ENCODE results near the gene ITPKC. TPM values are rescaled to one million over a fixed set of nuclear protein-coding genes. Genes with fewer than 3 reads are reported as not detected.

Gene ITPKC
- polyA plus RNA-seq, 1 of the 3 experiments (the other 2 are of a cell fraction) = 6.3 TPM

GRCh38 chr19:40683437-40683836 is 33.5 kb upstream of the ITPKC start:
- no peak for DNase-seq
- Histone ChIP-seq H3K9ac (no peak overlapping the region), H3K4me1 (ENCODE audit: control insufficient read depth in 1 of 2, insufficient read depth in 2 of 2, low read depth in 1 of 2, low read length in 1 of 2) (peaks cover 0 to 8% of the 10 kb centered on the region in 2 experiments; a peak in 1 of 4 replicates), H3K9me3 (no peaks in the 10 kb centered on the region), H3K4me2 (no peak overlapping the region), H3K4me3 (ENCODE audit: low read depth in 2 of 2, low read length in 1 of 2) (no peak overlapping the region), H3K36me3 (replicated peaks in 1 of 2; ENCODE audit: control insufficient read depth in 1 of 2, insufficient read depth in 2 of 2, low read length in 1 of 2) (peaks cover 27 to 43% of the 10 kb centered on the region in 2 experiments), H3F3A (replicated peaks; ENCODE audit: insufficient read depth) (no peaks in the 10 kb centered on the region), H3K27ac (ENCODE audit: low read depth in 2 of 2, low read length in 1 of 2) (no peak overlapping the region), H3K9me2 (no peaks in the 10 kb centered on the region), H4K20me1 (ENCODE audit: insufficient read depth) (peaks cover 16% of the 10 kb centered on the region), H3K27me3 (ENCODE audit: insufficient read depth) (no peaks in the 10 kb centered on the region), H3K79me2 (ENCODE audit: insufficient read depth) (peaks cover 17% of the 10 kb centered on the region), H2AFZ (ENCODE audit: low read depth) (no peak overlapping the region)
- CTCF ChIA-PET = interaction anchor here (1.5 to 2.5 kb wide), 2 partner anchors 20 to 121 kb away, joined by 3 to 14 read pairs; no protein-coding TSS in a partner anchor
- POLR2A ChIA-PET = no interaction called here
- TF ChIP-seq GABPA (IDR thresholded peaks at IDR 0.05; ENCODE audit: low read depth) = no peak
- no peak for TF ChIP-seq RAD21 (IDR thresholded peaks at IDR 0.05; ENCODE audit: low read length)
- TF ChIP-seq EZH2phosphoT487 (IDR thresholded peaks at IDR 0.05; ENCODE audit: borderline replicate concordance, low read depth) = no peak
- no peak for TF ChIP-seq SIN3A (IDR thresholded peaks at IDR 0.05; ENCODE audit: borderline replicate concordance, low read depth, low read length)
- TF ChIP-seq YY1 (IDR thresholded peaks at IDR 0.05; ENCODE audit: low read depth) = no peak
- TF ChIP-seq NFIC (IDR thresholded peaks at IDR 0.05; ENCODE audit: borderline replicate concordance) = no peak
- TF ChIP-seq ZBTB33 (IDR thresholded peaks at IDR 0.05; ENCODE audit: borderline replicate concordance, low read depth) = no peak
- no peak for TF ChIP-seq GATA2 (CRISPR knock-in tag; IDR thresholded peaks at IDR 0.05)
- no peak for TF ChIP-seq NRF1 (IDR thresholded peaks at IDR 0.05; ENCODE audit: low read depth, low read length)
- TF ChIP-seq REST (IDR thresholded peaks at IDR 0.05; ENCODE audit: low read depth, low read length) = no peak
- TF ChIP-seq TEAD4 (IDR thresholded peaks at IDR 0.05; ENCODE audit: borderline replicate concordance, insufficient read depth) = no peak
- 96% methylated on average over 9 of the region's 9 CpGs for WGBS (ENCODE audit: low lambda C conversion rate)

- Histone ChIP-seq H3F3A (replicated peaks; ENCODE audit: insufficient read depth) (no peaks in the 10 kb centered on the region), H4K20me1 (ENCODE audit: insufficient read depth) (peaks cover 25% of the 10 kb centered on the region), H3K27ac (ENCODE audit: low read depth in 2 of 2, low read length in 1 of 2) (no peak overlapping the region), H3K9me3 (no peaks in the 10 kb centered on the region), H3K4me3 (ENCODE audit: low read depth in 2 of 2, low read length in 1 of 2) (no peak overlapping the region), H3K4me2 (no peak overlapping the region), H2AFZ (ENCODE audit: low read depth) (no peak overlapping the region), H3K4me1 (ENCODE audit: control insufficient read depth in 1 of 2, insufficient read depth in 2 of 2, low read depth in 1 of 2, low read length in 1 of 2) (peaks cover 0 to 14% of the 10 kb centered on the region in 2 experiments; a peak in 1 of 4 replicates), H3K9me2 (no peaks in the 10 kb centered on the region), H3K9ac (no peak overlapping the region), H3K36me3 (replicated peaks in 1 of 2; ENCODE audit: control insufficient read depth in 1 of 2, insufficient read depth in 2 of 2, low read length in 1 of 2) (peaks cover 25 to 36% of the 10 kb centered on the region in 2 experiments), H3K79me2 (ENCODE audit: insufficient read depth) (peaks cover 25% of the 10 kb centered on the region), H3K27me3 (ENCODE audit: insufficient read depth) (no peaks in the 10 kb centered on the region)
- 95% methylated on average over 25 of the region's 32 CpGs for WGBS (ENCODE audit: low lambda C conversion rate)
- no peak for TF ChIP-seq TCF12 (IDR thresholded peaks at IDR 0.05)
- no peak for TF ChIP-seq FOSL2 (IDR thresholded peaks at IDR 0.05; ENCODE audit: borderline replicate concordance, low read depth)
- TF ChIP-seq TEAD4 (IDR thresholded peaks at IDR 0.05; ENCODE audit: borderline replicate concordance, insufficient read depth) = no peak
- no peak for TF ChIP-seq FOXJ3 (CRISPR knock-in tag; IDR thresholded peaks at IDR 0.05)
- no peak for TF ChIP-seq YY1 (IDR thresholded peaks at IDR 0.05; ENCODE audit: low read depth)
- TF ChIP-seq TAF1 (IDR thresholded peaks at IDR 0.05; ENCODE audit: borderline replicate concordance, low read depth, low read length) = no peak
- ChIA-PET POLR2A (interaction anchor here (0.6 kb wide), 1 partner anchor 72 kb away, joined by 6 read pairs; no protein-coding TSS in a partner anchor), CTCF (interaction anchor here (1.5 kb wide), 1 partner anchor 120 kb away, joined by 3 read pairs; no protein-coding TSS in a partner anchor)
- no peak for DNase-seq
Measured at GRCh38 chr19:40684280-40684679, 32.6 kb upstream of the ITPKC start.

Data from SK-N-SH (cell line).